Kidney epithelial cell (primary cell): ENCODE data around the gene PALM. TPM values are rescaled to one million over a fixed set of nuclear protein-coding genes. Genes with fewer than 3 reads are reported as not detected.

Source experiments
- DNase-seq: peaks from one replicate; pipeline ENCODE4 v3.0.0-alpha.2; 2010; ENCODE audit warnings: low read depth
- H3K27me3 ChIP-seq: 2 replicates; pipeline ENCODE4 v1.6.0; 2011; ENCODE audit warnings: low read length; ENCODE audit not compliant: control insufficient read depth, insufficient read depth
- H3K36me3 ChIP-seq: 2 replicates; pipeline ENCODE4 v1.5.1; 2011; ENCODE audit warnings: low read length; ENCODE audit not compliant: control insufficient read depth, insufficient read depth
- H3K4me3 ChIP-seq: 2 replicates; pipeline ENCODE4 v1.5.1; 2011; ENCODE audit warnings: low read depth, mild to moderate bottlenecking, control low read depth, low read length
- total RNA-seq: library from RNA; depleted of rRNA; stranded (reverse); fragments of >200 nt; gene quantifications from 2 replicates; pipeline ENCODE4 v1.2.3, GENCODE V29; 2015
- TF ChIP-seq, protein P1 (sequence below): IDR thresholded peaks from 2 replicates; pipeline ENCODE4 v1.5.1; 2011; ENCODE audit warnings: mild to moderate bottlenecking, moderate library complexity, low read length, control low read depth, inconsistent platforms; ENCODE audit not compliant: insufficient read depth, poor library complexity, severe bottlenecking

Gene PALM
- total RNA-seq, 1 donor from 2014 or later = 49.8 TPM

DNA sequence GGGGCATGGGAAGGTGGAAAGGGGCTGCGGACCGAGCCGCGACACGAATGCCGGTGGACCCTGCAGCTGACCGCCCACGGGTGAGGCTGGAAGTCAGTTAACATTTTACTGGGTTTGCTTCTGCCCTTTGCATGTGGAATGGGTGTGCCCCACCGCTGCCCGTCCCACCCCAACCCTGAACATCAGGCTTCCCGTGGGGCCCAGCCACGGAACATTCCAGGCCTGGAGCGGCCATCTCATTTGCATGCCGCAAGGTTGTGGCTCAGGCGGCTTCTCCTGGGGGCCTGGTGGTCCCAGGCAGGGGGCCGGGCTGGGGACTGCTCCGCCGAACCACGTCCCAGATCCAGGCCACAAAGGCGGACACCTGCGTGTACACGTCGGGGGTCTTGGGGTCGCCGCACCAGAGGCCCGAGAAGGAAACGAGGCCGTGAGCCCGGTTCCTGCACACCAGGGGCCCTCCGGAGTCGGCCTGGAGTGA is 23.2 kb upstream of the PALM start:
- no peaks in the 10 kb centered on the region for H3K27me3 ChIP-seq
- TF ChIP-seq, protein P1, sequence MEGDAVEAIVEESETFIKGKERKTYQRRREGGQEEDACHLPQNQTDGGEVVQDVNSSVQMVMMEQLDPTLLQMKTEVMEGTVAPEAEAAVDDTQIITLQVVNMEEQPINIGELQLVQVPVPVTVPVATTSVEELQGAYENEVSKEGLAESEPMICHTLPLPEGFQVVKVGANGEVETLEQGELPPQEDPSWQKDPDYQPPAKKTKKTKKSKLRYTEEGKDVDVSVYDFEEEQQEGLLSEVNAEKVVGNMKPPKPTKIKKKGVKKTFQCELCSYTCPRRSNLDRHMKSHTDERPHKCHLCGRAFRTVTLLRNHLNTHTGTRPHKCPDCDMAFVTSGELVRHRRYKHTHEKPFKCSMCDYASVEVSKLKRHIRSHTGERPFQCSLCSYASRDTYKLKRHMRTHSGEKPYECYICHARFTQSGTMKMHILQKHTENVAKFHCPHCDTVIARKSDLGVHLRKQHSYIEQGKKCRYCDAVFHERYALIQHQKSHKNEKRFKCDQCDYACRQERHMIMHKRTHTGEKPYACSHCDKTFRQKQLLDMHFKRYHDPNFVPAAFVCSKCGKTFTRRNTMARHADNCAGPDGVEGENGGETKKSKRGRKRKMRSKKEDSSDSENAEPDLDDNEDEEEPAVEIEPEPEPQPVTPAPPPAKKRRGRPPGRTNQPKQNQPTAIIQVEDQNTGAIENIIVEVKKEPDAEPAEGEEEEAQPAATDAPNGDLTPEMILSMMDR = no peak
- peaks cover 2% of the 10 kb centered on the region for H3K36me3 ChIP-seq
- H3K4me3 ChIP-seq = no peak overlapping the region
- no peak for DNase-seq

DNA sequence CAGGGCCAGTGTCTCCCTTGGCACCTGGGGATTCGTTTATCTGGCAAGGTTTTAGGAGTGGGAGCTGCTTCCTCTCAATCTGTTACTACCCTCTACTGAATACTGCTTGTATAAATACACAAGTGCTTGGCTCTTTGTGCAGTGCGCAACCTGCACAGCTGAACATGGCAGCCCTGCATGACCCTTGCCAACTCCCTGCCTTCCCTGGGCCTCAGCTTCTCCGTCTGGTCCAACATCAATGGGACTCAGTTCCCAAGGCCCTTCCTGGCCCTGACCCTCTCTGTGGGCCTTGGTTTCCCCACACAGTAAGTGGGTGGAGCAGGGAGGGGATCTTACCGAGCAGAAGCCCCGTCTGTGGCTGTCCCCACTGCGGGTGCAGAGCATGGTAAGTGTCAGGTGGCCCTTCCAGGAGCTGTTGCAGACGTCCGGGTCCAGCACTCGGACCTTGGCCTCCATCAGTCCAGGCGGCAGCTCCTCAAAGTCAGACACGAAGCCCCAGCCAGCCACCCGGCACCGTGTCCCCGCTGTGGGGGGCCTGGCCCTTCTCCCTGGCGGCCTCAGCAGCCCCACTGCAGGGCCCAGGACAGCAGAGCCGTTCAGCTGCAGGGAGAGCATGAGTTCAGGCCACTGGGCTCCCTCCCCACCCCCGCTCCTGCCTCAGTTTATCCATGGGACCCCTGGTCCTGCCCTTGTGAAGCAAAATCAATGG is 22.0 kb upstream of the PALM start:
- TF ChIP-seq, protein P1 = no peak
- DNase-seq = no peak
- Histone ChIP-seq H3K36me3 (peaks cover 2% of the 10 kb centered on the region), H3K4me3 (no peak overlapping the region), H3K27me3 (no peaks in the 10 kb centered on the region)

DNA sequence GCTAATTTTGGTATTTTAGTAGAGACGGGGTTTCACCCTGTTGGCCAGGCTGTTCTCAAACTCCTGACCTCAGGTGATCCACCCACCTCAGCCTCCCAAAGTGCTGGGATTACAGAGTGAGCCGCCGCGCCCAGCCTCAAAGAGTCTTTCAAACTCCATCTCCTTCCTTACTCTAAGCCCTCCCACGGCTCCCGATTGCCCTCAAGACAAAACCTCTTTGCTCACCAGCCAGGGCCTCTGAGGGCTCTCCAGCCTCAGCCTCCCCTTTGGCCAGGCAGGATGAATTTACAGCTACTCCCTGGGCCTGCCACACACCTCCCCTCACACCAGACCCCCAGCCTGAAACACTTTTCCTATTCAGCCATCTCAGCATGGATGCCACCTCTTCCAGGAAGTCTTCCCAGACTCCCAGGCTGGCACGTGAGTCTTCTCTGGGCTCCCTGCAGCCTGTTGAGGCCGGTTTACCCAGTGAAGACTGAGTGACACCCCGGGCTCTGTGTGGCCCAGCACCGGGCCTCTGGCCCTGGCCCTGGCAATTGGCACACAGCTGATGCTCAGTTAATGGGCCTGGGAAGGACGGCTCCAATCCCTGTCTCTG is 21.1 kb upstream of the PALM start:
- Histone ChIP-seq H3K36me3 (peaks cover 2% of the 10 kb centered on the region), H3K27me3 (no peaks in the 10 kb centered on the region), H3K4me3 (no peak overlapping the region)
- no peak for DNase-seq
- TF ChIP-seq, protein P1 = no peak

DNA sequence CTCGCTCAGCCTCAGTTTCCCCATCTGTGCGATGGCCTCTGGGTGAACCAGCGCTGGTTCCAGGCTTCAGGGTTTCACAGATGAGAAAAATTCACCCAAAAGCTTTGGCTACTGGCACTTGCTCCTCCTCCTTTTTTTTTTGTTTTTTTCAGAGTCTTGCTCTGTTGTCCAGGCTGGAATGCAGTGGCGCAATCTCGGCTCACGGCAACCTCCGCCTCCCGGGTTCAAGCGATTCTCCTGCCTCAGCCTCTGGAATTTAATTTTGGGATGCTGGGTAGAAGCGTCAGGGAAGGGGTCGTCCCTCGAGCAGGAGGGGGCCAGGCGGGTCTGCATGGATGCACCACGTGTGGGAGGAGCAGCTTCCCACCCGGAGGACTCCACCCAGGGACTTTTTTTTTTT is 20.5 kb upstream of the PALM start:
- H3K27me3 ChIP-seq = no peaks in the 10 kb centered on the region
- TF ChIP-seq, protein P1 = no peak
- no peaks in the 10 kb centered on the region for H3K36me3 ChIP-seq
- DNase-seq = no peak
- H3K4me3 ChIP-seq = no peak overlapping the region

DNA sequence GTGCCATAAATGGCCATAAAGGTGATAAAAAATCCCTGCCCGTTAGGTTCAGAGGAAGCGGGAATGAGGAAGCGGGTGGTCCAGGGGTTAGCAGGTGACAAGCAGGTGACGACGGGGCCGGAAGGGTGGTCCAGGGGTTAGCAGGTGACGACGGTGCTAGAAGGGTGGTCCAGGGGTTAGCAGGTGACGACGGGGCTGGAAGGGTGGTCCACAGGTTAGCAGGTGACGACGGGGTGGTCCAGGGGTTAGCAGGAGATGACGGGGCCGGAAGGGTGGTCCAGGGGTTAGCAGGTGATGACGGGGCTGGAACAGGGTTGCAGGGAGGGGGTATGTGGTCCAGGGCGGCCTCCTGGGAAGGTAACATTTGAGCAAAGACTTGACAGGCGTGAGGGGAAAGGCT is 19.7 kb upstream of the PALM start:
- H3K4me3 ChIP-seq = no peak overlapping the region
- DNase-seq = no peak
- H3K27me3 ChIP-seq = no peaks in the 10 kb centered on the region
- TF ChIP-seq, protein P1 = no peak
- H3K36me3 ChIP-seq = no peaks in the 10 kb centered on the region

DNA sequence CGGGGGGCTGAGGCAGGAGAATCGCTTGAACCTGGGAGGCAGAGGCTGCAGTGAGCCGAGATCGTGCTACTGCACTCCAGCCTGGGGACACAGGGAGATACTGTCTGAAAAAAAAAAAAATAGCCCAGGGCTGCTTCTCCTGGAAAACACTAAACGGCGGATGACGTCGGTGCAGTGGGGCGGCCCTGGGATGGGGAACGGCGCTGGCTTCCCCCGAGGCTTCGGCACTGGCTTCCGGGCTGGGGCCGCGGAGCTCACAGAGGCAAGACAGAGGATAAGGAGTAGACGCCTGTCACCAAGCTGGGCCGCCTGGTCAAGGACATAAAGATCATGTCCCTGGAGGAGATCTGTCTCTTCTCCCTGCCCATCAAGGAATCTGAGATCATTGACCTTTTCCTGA is 18.5 kb upstream of the PALM start:
- no peak overlapping the region for H3K4me3 ChIP-seq
- no peak for DNase-seq
- H3K27me3 ChIP-seq = peaks cover 9% of the 10 kb centered on the region
- TF ChIP-seq, protein P1 = no peak
- no peaks in the 10 kb centered on the region for H3K36me3 ChIP-seq
